Fibroblast of the conjunctiva (primary cell): ENCODE data around the gene CYBC1.
A peak's percentile ranks its signal among the peaks of the same experiment; 100 is the strongest.
"Not testable (repeated sequence)": the region's sequence is repeated elsewhere in the genome, so short reads cannot be mapped to it uniquely, and the experiment has no call there.

Experiments used
- DNase-seq: peaks from one replicate; pipeline ENCODE4 v3.0.0-alpha.2; 2010; ENCODE audit warnings: low read depth

CYBC1 gene

DNA sequence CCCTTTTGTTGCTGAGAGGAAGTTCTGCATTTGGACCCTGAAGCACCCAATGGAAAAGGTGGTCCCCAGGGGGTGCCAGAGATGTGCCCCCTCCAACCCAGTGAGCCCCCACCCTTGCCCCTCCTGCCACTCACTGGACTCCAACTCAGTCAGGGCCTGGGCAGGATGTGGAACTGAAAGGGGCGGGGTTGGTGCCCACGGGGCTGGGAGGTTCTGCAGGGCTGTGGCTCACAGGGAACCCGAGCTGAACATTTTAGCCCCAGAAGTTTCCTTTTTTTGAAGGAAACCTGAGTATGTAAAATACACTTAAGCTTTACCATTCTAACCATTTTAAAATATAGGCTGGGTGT is 16.4 kb downstream of the CYBC1 start:
- no peak for DNase-seq

DNA sequence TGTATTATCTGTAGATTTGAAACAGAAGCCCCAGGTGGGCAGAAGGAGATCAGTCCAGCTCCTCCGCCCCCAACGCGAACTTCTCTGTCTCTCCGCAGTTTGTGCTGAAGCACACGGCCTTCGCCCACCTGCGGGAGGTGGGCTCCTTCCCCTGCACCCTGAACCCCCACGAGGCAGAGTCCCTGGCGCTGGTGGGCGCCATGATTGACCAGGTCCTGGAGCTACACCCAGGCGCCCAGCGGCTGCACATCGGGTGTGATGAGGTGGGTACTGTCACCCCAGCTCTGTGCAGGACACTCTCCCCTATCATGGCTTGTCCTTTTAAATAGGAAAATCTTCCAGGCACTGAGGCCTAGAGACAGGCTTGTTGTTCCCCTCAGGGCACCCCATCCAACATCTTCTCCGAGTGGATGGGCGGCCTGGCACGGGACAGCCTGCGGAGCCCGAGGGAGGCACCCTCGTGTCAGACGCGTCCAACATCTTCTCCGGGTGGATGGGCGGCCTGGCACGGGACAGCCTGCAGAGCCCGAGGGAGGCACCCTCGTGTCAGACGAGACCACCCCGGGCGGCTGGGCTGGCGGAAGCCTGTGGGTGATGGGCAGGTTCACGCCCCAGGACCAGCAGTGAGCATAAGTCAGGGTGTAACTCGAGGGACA is 16.9 kb downstream of the CYBC1 start:
- DNase-seq = no peak

DNA sequence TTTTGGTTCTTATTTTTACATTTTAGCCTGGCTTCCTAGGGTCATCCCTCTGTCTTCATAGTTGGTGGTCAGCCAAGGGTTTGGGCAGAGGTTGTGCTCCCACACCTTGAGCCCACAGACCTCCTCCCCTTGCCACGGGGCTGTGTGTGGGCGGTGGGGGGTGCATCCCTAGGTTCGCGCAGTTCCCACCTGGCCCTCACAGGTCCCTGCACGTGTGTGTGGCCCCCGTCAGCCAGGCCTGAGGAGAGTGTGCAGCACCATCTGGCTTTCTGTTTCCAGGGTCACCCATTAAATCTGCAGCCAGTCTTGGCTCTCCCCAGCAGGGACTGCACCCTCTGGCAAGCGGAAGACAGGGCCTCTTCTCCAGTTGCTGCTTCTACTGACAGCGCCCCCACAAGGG is 18.5 kb downstream of the CYBC1 start:
- no peak for DNase-seq

DNA sequence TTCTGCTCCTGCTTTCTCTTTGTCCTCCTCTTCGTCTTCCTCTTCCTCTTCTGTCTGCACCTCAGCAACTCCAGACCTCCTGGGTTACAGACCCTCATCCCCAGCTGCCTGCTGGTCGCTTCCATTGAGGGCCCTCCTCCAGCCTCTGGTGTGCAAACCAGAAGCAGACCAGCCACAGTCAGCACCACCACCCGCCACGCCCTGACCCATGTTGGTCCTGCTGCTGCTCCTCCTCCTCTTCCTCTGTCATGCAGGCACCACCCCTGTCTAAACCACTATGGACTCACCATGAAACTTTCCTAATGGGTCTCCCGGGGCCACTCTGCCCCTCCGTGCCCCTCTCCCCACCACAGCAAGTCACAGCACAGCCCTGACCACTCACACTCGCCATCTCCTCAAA is 20.7 kb downstream of the CYBC1 start:
- DNase-seq = no peak

DNA sequence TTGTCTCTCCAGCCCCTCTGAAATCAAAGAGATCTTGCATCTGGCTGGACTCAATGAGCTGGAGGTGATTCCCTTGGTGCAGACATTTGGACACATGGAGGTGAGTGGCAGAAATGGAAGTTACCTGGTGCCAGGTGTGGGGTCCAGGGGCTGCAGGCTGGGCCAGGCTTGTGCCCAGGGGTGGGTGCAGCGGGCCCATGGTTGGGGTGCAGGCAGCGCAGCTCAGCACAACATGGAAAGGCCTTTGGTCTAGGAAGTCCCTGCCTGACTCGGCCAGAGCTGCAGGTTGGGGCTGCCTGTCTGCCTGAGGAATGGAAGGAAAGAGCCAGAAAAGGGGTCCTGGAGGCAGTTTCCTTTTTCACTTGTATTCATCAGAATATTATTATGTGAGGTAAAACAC is 22.0 kb downstream of the CYBC1 start:
- no peak for DNase-seq

DNA sequence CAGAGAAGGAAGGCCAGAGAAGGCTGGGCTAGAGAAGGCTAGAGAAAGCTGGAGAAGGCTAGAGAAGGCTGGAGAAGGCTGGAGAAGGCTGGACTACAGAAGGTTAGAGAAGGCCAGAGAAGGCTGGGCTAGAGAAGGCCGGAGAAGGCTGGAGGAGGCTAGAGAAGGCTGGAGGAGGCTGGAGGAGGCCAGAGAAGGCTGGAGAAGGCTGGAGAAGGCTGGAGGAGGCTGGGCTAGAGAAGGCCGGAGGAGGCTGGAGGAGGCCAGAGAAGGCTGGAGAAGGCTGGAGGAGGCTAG is 25.7 kb downstream of the CYBC1 start:
- no peak for DNase-seq

DNA sequence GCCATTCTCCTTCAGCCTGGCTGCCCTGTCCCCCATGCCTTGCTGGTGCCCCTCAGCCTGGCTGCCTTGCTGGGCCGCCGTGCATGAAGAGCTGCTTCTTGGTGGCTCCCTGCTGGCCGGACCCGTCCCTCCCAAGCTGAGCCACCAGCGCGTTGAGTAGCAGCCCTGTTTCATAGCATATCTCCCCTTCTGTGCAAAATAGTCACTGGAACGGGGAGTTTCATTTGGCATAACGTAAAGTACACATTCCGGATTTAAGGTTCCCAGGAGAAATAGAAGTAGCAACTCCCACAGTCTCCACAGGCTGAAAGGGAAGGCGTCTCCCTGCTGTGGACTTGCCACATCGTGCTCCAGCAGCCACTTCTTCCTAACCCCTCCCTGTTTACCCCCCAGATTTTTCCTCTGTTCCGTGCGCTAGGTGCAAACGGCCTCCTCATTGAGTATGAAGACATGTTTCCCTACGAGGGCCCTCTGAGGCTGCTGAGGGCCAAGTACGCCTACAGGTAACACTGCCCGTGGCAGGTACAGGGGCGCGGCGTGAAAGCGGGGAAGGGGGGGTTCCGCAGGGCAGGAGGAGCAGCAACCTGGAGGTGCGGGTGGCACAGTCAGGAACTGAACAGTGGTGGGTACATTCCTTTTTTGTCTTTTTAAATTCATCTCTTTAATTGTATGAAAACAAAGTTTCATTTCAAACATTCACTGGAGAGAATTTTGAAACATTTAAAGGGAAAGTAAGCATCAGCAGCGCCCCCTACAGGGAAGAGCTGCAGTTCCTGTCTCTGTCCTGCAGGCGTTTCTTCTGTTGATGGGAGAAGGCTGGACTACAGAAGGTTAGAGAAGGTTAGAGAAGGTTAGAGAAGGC is 26.3 kb downstream of the CYBC1 start:
- DNase-seq = peak; percentile 16

DNA sequence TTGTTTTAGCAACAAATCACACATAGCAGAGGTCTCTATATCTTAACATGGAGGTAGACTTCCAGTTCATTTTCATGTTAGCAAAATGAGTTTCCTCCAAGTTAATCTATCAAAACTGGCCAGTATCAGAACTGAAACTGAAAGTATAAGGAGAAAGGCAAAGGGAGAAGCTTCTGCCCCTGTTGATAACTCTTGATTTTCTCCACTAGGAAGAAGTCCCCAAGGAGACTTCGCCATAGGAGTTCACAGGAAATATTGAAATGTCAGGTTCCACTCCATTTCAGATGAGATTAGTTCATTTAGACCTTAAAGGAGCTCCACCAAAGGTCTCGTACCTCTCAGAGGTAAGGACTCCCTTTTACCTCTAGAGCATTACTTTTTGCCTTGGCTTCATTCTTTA is 31.0 kb downstream of the CYBC1 start:
- DNase-seq = no peak

DNA sequence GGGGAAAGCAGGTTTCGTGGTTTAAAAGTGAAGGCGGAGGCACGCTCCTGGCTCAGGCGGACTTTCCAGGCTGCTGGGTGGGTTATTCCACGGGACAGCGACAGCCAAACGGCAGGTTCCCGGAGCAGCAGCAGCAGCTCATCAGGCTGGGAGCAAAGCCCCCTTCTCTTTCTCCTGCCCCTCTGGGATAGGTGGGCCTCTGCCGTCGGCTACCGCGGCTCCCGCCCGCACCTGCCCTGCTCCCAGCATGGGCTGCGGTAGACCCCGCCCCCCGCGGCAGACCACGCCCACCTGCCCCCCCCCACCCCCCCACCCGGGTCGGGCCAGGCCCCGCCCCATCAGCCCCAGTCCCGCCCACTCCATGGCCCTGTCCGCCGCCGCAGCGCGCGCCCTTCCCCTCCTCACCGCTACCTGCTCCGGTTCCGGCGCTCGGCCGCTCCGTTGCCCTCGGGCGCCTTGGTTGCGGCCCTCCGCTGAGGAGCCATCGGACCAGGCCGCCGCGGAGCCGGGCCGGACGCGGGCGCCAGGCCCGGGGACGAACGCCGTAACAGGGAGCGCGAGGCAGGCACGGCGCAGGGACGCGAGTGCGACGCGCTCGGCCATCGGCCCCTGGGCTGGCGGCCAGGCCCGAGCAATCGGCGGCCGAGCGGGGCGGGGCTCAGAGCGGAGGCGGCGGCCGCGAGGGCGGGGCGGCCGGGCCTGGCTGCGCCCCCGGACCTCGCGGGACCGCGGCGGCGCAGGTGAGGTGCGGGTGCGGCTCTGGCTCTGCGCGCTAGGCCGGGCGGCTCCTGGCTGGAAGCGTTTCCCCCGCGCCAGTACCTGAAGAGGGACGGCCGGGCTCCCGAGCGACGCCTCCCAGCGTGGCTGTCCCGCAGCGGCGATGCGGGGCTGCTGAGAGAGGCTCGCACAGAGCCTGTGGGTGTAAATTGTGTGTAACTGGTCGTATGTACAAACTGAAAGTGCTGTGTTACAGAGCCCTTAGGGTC is 32.3 kb downstream of the CYBC1 start, which contains the start of the genes HEXD and OGFOD3:
Gene HEXD (plus strand): TSS at position 347 of the 986 bp plus-strand sequence. CDS start 1,453 bp downstream, outside the sequence.
Gene OGFOD3 (minus strand): TSS at position 586 of the 986 bp plus-strand sequence. CDS start 101 bp downstream, at position 485.
- peak; percentile 42 for DNase-seq

DNA sequence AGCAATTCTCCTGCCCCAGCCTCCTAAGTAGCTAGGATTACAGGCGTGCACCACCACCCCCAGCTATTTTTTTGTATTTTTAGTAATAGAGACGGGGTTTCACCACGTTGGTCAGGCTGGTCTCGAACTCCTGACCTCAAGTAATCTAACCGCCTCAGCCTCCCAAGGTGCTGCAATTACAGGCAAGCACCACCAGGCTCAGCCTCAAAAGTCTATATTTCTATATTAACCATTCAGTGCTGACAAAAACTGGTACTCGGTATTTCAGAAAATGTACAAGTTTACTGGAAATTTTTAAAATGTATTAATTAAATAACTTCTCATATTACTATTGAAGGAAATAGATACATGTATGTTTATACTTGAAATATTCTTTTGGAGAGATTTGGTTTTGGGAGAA is 33.8 kb downstream of the CYBC1 start:
- DNase-seq = no peak

DNA sequence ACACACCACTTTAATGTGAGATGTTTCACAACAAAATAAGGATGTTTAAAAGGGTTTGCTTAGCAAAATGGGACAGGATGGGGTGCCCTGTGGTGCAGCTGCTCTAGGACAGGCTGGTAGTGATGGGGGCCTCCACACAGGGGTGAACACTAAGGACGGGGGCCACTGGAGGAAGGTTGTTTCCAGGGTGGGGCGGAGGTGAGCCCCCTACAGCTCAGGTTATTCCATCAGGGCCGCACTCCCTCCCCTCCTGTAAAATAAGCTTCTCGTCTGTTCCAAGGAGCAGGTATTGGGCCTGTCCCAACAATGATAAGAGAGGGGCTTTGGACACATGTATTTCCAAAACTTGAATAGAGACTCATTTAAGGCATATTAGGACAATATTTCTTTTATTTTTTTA is 34.3 kb downstream of the CYBC1 start:
- no peak for DNase-seq

DNA sequence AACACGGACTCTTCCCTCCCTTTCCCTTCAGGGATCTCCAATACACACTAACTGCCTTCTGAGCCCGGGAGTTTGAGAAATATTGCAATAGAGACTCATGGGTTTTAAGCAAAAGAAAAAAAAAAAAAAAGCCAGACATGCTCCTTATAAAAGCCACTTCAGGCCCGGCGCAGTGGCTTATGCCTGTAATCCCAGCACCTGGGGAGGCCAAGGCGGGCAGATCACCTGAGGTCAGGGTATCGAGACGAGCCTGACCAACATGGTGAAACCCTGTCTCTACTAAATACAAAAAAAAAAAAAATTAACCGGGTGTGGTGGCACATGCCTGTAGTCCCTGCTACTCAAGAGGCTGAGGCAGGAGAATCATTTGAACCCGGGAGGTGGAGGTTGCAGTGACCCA is 34.8 kb downstream of the CYBC1 start:
- no peak for DNase-seq

DNA sequence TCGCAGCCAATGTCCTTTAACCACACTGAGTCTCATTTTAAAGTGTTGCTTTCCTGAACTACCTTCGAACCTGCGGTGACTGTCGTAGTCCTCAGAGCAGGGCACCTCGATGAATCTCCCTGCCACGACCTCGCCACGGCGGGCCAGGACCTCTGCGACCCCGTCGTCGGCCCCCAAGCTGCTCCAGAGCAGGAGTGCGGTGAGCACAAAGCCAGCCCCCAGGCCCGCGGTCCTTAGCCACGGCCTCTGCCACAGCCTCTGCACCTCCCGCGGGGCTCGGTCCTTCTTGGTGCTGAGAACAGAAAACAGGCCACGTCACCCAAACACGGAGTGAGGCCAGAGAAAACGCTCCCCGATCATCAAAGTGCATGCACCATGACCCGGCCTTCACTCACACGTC is 35.2 kb downstream of the CYBC1 start:
- no peak for DNase-seq

DNA sequence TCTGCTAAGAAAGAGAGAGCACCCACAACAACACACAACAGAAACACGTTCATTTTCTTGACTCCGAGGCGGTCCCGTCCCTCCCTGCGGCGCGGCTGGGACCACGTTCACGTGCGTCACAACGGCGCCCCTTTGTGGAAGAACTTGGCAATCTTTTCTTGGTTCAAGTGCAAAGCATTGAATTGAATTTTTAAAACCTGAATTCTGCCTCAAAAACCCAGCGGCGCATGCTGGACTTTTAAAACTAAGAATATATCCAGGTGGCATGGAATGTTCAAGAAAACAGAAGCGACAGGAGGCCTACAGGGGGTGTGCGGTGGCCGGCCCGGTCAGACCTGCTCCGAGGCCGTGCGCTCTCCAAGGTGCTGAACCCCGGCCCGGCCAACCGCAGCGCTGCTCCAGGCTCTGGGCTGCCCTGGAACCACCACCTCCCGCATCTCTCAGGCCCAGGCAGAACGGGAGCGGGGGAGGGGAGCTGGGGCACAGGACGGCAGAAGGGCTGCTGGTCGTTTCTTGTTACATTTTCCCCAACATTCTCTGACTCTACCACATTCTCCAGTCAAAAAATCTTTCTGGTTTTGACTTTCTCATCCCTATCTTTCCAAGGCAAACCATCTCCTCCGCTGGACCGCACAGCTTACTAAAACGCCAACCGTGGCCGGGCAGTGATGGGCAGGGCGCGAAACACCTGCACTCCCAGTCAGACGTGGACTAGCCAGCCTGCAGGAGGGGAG is 35.8 kb downstream of the CYBC1 start:
- DNase-seq = peak; percentile 57

DNA sequence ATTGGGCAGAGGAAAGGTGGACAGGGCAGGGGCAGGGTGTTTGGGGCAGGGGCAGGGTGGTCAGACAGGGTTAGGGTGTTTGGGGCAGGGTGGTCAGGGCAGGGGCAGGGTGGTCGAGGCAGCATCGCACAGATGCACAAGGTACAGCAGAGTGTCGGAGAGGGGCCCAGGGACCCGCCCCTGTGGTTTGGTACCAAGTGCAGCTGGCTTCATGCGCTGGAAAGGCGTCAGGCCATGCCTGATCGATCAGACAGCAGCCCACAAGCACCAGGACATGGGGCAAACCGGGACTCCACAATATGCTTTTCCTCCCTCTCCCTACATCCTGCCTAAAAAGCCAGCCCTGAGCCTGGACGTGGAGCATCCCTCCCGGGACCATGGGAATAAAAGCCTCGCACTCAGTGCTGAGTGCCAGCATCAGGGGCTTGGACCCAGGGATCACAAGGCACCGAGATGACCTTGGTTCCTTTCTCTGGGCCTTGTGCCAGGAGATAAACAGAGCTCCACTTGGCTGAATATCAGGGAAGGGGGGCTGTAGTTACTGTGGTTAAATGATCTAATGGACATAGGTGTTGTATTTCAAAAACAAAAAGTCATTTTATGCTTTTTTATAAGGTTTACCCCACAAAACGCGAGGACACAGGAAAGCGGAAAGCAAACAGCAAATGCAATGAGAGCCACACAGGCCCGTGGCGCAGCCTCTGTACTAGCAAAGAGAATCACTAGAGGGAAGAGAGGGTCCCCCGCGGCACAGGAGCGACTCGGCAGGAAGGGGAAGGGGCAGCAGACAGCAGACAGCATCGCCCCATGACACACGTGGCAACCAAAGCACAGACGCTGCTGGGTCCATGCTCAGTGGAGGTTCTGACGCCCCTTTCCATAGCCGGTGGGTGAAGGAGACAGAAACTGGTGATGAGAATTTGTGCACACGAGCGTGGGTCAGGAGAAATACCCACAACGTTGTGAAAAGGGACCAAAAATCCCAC is 37.7 kb downstream of the CYBC1 start:
- no peak for DNase-seq

DNA sequence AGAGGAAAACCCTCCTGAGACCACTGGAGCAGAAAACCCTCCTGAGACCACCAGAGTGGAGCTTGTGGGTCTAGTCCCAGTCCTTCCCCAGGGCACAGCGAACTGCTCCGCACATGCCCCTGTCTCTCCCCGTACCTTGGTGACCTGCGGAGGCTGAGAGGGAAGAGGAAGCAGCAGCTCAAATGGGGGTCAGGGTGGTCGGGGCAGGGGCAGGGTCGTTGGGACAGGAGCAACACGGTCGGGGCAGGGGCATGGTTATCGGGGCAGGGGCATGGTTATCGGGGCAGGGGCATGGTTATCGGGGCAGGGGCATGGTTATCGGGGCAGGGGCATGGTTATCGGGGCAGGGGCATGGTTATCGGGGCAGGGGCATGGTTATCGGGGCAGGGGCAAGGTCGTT is 38.5 kb downstream of the CYBC1 start:
- not testable (repeated sequence) for DNase-seq

DNA sequence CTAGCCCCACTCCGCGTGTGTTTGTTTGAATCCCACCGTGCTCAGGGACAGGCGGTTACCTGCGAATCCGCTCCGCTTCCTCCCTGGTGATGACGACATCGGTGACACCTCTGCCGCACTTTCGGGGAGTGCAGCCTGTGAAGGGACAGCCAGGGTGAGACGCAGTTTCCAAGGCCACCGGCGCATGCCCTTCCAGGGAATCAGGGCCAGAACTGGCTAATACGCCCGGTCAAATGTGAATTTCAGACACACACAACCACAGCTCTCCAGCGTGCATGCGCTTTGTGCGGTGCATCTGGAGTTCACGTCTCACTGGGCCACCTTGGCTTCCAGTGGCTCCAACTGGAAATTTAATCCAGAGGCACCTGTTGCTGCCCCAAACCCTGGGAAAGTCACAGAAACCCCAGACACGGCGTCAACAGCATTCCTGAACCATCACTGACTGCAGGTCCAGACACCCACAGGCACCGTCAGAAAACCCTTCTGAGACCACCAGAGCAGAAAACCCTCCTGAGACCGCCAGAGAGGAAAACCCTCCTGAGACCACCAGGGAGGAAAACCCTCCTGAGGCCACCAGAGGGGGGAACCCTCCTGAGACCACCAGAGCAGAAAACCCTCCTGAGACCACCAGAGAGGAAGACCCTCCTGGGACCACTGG is 39.0 kb downstream of the CYBC1 start:
- DNase-seq = no peak

DNA sequence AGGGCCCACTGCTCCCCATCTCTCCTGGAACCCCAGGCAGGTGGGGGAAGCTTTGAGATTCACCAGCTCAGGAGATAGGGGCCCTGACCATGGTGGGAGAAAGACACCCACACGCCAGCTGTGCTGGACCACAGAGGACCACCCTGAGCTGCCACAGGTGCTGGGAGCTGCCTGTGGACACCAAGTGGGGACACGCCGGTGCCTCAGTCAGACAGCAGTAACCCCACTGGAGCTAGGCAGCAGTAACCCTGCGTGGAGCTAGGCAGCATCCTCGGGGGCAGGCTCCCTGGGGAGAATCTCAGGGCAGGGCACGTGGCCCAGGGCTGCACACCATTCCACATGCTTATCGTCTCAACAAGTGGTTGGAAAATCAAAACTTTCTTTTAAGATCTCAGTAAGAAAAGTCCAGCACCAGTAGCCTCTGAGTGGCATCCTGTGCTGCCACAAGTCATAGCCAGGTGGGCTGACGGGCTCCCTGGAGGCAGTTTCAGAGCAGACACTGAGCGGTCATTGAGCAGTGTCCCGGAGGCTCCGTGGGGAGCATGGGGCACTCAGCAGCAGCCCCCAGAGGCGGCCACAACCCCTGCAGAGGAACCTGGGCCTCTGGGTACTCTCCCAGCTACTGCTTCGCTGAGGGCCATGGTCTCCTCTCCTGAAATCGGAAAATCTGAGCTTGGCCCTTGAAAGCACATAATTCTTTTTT is 40.4 kb downstream of the CYBC1 start:
- DNase-seq = no peak

DNA sequence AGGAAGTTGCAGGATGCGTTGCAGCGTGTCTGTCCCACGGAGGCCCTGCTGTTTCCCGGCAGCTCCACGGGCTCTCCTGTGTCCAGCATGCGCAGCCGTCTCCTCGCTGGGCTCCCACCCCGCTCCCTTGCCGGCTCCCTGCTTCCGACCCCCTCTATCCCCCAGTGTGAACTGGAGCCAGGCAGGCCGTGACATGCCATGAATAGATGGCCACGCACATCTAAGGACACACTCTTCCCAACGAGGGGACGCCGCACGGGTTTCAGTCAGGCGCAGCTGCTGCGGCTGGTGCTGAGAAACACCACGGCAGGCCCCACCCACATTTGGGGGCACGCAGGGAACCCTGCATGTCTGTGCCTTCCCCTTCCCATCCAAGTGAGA is 41.6 kb downstream of the CYBC1 start:
- no peak for DNase-seq
